Inferior parietal cortex (tissue), 1 donor: ENCODE data around the gene KCNAB1.
"Not testable (repeated sequence)": the region's sequence is repeated elsewhere in the genome, so short reads cannot be mapped to it uniquely, and the experiment has no call there.

Experiments used
- DNase-seq: peaks from one replicate; pipeline ENCODE4 v3.0.0-alpha.2; 2016; ENCODE audit errors: extremely low spot score

The KCNAB1 gene

DNA sequence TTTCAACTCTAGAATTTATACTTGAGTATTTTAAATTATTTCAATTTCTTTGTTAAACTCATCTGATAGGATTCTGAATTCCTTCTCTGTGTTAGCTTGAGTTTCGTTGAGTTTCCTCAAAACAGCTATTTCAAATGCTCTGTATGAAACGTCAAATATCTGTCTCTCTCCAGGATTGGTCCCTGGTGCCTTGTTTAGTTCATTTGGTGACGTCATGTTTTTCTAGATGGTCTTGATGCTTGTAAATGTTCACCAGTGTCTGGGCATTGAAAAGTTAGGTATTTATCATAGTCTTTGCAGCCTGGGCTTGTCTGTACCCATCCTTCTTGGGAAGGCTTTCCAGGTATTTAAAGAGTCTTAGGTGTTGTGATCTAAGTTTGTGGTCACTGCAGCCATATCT is 151.1 kb downstream of the KCNAB1 start:
- no peak for DNase-seq

DNA sequence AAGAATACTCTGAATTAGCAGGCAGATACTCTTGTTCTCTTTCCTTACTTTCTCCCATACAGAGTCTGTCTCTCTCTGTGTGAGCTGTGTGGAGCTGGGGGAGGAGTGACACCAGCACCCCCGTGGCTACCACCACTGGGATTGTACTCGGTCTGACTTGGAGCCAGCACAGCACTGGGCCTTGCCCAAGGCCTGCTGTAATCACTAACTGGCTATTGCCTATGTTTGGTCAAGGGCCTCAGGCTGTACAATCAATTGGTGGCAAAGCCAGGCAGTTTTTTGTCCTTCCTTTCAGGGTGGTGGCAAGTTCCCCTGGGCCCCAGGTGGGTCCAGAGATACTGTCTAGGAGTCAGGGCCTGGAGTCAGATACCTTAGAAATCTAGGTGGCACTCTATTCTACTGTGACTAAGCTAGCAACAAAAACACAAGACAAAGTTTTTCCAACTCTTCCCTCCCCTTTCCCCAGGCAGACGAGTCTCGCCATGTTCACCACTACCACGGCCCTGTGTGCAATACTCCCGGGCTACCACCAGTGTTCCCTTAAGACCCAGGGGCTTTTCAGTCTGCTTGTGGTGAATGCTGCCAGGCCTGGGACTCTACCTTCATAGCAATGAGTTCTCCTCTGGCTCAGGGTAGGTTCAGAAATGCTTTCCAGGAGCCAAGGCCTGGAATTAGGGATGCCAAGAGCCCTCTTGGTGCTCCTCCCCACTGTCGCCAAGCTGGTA is 151.8 kb downstream of the KCNAB1 start:
- no peak for DNase-seq

GRCh38 chr3:156273111-156273694 is 152.8 kb downstream of the KCNAB1 start:
- DNase-seq: no peak

GRCh38 chr3:156274791-156275190 is 154.4 kb downstream of the KCNAB1 start:
- DNase-seq: no peak

DNA sequence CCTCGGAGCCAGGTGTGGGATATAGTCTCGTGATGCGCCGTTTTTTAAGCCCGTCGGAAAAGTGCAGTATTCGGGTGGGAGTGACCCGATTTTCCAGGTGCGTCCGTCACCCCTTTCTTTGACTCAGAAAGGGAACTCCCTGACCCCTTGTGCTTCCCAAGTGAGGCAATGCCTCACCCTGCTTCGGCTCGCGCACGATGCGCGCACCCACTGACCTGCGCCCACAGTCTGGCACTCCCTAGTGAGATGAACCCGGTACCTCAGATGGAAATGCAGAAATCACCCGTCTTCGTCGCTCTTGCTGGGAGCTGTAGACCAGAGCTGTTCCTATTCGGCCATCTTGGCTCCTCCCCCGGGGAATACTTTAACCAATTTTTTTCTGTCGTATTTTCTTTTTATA is 164.3 kb downstream of the KCNAB1 start:
- DNase-seq: not testable (repeated sequence)

GRCh38 chr3:156285626-156286025 is 165.2 kb downstream of the KCNAB1 start:
- no peak for DNase-seq

DNA sequence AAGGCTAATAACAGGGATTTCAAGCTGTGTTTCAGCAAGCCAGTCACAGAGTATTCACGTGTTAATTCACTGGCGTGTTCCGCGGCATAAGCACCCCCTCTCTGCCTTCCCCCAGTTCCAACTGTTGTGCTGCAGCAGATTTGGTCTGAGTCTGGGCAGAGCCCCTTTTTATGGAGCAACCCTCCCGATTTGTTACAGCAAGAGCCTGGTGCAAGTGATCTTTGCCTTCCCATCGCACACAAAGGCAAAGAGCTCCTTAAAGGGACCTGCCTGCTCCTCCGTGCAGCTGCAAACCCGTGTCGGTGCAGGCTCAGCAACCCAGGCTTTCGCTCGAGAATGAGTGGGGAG is 170.5 kb downstream of the KCNAB1 start:
- DNase-seq: no peak

- no peak for DNase-seq
These were observed 171.1 kb downstream of the KCNAB1 start for GRCh38 chr3:156291272-156292123.

- no peak for DNase-seq
These were observed 173.2 kb downstream of the KCNAB1 start for GRCh38 chr3:156293566-156293965.

- DNase-seq: no peak
These were observed 177.2 kb downstream of the KCNAB1 start for GRCh38 chr3:156297582-156297981.

DNA sequence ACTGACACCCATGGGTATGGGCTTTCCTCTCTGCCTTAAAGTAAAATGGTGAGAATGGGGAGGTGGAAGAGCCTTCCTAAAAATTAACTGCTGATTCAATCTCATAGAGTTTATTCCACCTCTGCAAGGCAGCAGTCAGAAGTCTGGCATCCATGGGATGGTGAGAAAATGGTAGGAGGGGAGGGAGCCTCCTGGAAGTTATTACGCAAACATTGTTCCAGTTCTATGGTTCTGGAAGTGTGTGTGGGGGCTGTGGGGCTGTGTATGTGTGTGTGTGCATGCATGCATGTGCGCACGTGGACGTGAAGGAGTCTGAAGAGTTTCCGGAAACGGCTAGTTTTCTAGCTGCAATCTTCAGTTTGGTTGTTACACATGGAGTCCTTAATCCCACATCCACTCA is 177.6 kb downstream of the KCNAB1 start:
- DNase-seq: no peak

DNA sequence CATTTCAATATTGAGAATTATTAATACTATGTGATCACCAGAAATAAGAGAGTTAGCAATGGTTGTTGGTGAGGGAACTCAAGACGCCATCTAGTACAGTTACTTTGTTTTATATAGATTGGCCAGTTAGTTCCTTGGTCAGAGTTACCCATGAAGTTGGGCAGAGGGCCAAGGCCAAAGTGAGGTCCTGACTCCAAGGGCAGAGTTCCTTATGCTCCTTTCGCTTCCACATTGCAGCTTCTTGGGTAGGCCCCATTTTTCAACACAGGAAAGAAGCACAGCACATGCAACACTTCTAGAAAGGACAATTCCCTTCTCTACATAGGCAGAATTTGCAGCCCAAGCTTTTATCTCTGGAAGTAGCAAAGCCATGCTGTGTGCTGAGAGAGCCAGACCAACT is 178.6 kb downstream of the KCNAB1 start:
- no peak for DNase-seq

DNA sequence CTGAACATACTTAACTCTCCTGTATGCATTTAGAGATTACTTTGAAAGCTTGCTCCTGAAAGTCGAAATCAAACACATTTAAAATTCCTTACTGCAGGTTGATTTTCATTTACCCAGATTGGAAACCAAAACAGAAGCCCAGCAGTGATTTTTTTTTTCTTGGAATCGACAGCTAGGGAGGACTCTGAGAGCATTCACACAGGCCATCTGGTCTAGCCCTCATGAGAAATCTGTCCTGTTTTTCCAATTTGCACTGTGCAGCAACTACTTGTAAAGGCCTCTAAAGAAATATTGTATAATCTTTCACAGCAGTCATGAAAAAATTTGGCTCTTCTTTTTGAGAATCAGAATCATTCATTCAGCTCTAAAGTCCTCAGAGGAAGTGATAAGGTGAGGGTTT is 179.2 kb downstream of the KCNAB1 start:
- DNase-seq: peak; percentile 47

DNA sequence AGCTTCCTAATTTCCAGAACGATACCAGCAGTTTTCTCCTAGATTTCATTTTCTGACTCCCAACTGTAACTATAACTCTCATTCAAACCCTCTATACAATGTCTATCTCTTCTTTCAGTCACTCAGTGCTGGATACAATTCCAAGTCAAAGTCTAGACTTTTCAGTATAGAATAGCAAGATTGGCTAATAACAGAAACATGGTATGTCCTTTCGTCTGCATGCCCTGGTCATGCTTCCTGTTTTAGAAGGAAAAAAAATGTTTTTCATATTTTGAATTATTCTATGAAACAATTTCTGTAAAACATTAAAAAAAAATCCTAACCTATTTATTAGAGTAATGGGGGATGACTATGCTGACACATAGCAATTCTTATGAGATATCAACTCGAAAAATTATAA is 180.0 kb downstream of the KCNAB1 start:
- DNase-seq: no peak

DNA sequence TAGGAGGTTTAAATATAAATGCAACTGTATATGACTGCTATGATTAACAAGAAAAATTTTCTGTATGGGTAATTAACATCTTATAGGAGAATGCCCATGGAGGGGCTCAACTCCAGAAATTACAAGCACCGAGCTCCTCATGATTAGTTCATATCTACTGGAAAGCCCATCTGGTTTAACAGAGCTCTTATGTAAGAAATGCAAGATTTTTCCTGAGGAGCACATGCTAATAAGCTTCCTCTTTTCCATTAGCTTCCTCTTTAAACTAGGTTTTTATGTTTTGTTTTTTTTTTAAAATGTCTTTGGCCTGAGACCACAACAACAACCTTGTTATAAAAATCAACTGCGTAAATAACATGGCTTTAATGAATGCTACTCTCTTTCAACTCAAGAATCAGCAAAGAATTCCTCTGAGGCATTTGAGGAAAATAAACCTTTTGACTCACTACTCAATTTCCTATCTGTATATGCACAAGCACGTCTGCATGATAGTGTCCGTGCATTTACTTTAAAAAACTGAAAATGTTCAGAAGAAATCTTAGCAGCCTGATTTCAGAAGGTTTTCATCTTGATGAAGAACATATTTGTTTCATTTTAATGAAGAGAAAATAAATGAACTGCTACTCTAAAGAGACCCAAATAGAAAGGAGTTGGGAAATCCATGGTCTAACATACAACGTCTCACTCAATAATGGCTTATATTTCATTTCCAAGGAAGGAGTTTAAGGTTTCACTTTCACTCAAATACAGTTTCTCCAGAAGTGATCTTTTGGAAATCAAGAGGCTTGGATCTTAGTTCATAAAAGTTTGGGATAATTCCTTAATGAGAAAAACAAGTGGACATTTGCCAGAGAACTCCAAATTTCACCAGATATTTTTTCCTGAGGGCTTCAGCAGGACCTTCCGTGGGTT is 180.8 kb downstream of the KCNAB1 start:
- no peak for DNase-seq

DNA sequence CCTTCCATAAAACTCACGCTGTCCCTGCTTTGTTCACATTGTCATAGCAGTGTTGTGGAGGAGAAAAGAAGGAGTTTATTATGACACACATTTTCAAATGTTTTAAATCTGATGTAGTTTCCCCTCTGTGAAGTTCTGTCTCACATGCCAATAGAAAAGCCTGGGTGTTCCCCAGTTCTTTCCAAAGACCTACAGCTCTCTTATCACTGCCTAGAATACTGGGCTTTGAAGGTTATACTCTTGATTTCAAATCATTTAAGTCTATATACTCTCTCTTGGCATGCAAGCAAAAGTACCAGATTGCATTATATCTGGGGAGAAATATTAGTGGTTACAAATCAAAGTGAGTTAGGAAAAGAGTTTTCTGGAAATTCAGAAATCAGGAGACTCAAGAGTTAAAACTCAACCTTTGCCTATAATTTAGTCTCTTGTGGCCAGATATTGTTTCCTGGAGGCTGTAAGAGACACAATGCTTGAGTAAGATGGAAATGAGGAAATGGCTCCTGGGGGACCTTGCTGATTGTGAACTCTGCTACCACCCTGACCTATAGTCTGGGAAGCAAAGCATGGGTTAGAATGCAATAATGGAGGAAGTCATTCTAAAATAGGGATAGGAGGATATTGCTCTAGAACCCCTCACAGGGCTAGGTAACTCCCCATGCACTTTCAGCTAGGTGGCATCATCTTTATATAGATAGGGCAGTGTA is 182.8 kb downstream of the KCNAB1 start:
- DNase-seq: no peak

- no peak for DNase-seq
These were observed 184.0 kb downstream of the KCNAB1 start for GRCh38 chr3:156304406-156304805.

GRCh38 chr3:156305672-156306071 is 185.3 kb downstream of the KCNAB1 start:
- DNase-seq: no peak

GRCh38 chr3:156307704-156308103 is 187.3 kb downstream of the KCNAB1 start:
- DNase-seq: no peak

- no peak for DNase-seq
These were observed 191.1 kb downstream of the KCNAB1 start for GRCh38 chr3:156311431-156311830.

- DNase-seq: no peak
These were observed 191.6 kb downstream of the KCNAB1 start for GRCh38 chr3:156311930-156312329.
